HG02678 (cell line): Measurements from ENCODE around the gene RBM42.
"Not testable (repeated sequence)": the region's sequence is repeated elsewhere in the genome, so short reads cannot be mapped to it uniquely, and the experiment has no call there.

ENCODE experiments used
- ATAC-seq: cut with Tn5 transposase; IDR thresholded peaks from one replicate; pipeline ENCODE4 v1.9.1; 2021; ENCODE audit warnings: mild to moderate bottlenecking, moderate library complexity; ENCODE audit not compliant: unreplicated experiment

The RBM42 gene

GRCh38 chr19:35645680-35646511 lies 17.1 kb downstream of the RBM42 start:
- ATAC-seq = no peak

GRCh38 chr19:35648017-35648961 lies 19.5 kb downstream of the RBM42 start, which contains the start of gene COX6B1:
Gene COX6B1, plus strand, starts transcription at chr19:35648323. Its CDS starts 2,921 bp downstream, at chr19:35651244.
- peak; percentile 60 for ATAC-seq

GRCh38 chr19:35650581-35650980 lies 21.7 kb downstream of the RBM42 start:
- no peak for ATAC-seq

- not testable (repeated sequence) for ATAC-seq
Observed at GRCh38 chr19:35654828-35655227, 26.0 kb downstream of the RBM42 start.

- ATAC-seq = no peak
Observed at GRCh38 chr19:35655600-35655999, 26.8 kb downstream of the RBM42 start.

- ATAC-seq = no peak
Observed at GRCh38 chr19:35656700-35657099, 27.9 kb downstream of the RBM42 start.

GRCh38 chr19:35657904-35658700 lies 29.3 kb downstream of the RBM42 start:
- no peak for ATAC-seq

- no peak for ATAC-seq
Observed at GRCh38 chr19:35661995-35662340, 33.1 kb downstream of the RBM42 start.

- no peak for ATAC-seq
Observed at GRCh38 chr19:35663981-35664380, 35.1 kb downstream of the RBM42 start.

GRCh38 chr19:35665157-35665556 lies 36.3 kb downstream of the RBM42 start:
- no peak for ATAC-seq

- ATAC-seq = no peak
Observed at GRCh38 chr19:35665604-35666003, 36.8 kb downstream of the RBM42 start.

- no peak for ATAC-seq
Observed at GRCh38 chr19:35666251-35666913, 37.5 kb downstream of the RBM42 start, which contains the start of gene UPK1A. Gene UPK1A, plus strand, starts transcription at chr19:35666517. Its CDS starts 296 bp downstream, at chr19:35666813.

GRCh38 chr19:35669566-35669965 lies 40.7 kb downstream of the RBM42 start:
- ATAC-seq = no peak

GRCh38 chr19:35669974-35670373 lies 41.1 kb downstream of the RBM42 start:
- no peak for ATAC-seq

GRCh38 chr19:35670686-35671085 lies 41.9 kb downstream of the RBM42 start:
- no peak for ATAC-seq

- no peak for ATAC-seq
Observed at GRCh38 chr19:35671818-35672217, 43.0 kb downstream of the RBM42 start.

GRCh38 chr19:35673121-35673804 lies 44.4 kb downstream of the RBM42 start:
- no peak for ATAC-seq

GRCh38 chr19:35675589-35676140 lies 46.8 kb downstream of the RBM42 start:
- no peak for ATAC-seq
